ENCODE data around the gene TBXA2R.

The TBXA2R gene

DNA sequence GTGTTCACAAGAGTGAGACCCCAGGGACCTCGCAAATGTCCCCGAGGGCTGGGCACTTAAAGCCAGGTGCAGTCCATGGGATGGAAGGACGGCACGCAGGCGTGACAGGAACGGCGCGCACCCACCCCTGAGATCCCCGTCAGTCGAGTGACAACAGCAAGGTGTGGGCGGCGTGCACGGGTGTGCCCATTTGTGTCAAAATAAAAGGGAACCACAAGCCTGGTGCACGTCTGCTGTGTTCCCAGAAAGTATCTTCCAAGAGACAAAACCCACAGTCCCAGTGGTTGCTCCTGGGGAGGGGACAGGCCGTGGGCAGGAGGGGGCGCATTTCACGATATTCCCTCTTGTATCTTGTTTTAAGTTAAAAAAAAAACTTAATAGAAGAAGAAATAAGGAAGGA is 35.6 kb upstream of the TBXA2R start:
- Histone ChIP-seq H3K9me2 (ENCODE audit: low read depth, low read length) (no peaks in the 10 kb centered on the region), H3K9ac (ENCODE audit: low read length) (no peak overlapping the region), H4K20me1 (ENCODE audit: insufficient read depth, low read length) (no peaks in the 10 kb centered on the region), H3K27ac (ENCODE audit: low read depth, low read length, poor library complexity, severe bottlenecking) (no peak overlapping the region), H3K4me3 (ENCODE audit: low read depth, low read length, poor library complexity, severe bottlenecking) (no peak overlapping the region), H3F3A (ENCODE audit: insufficient read depth, low read length) (no peaks in the 10 kb centered on the region), H3K36me3 (ENCODE audit: insufficient read depth, low read length) (no peaks in the 10 kb centered on the region), H3K79me2 (ENCODE audit: insufficient read depth, low read length) (no peaks in the 10 kb centered on the region), H3K4me1 (ENCODE audit: insufficient read depth, low read length, severe bottlenecking) (no peaks in the 10 kb centered on the region), H3K9me3 (ENCODE audit: low read length) (no peaks in the 10 kb centered on the region), H3K4me2 (ENCODE audit: low read length) (no peak overlapping the region), H2AFZ (ENCODE audit: low read length) (no peak overlapping the region), H3K27me3 (ENCODE audit: insufficient read depth, low read length) (no peaks in the 10 kb centered on the region)
- no peak for TF ChIP-seq EZH2 (IDR thresholded peaks at IDR 0.05; ENCODE audit: borderline replicate concordance, low read length)
- no peak for TF ChIP-seq CTCF (IDR thresholded peaks at IDR 0.05; ENCODE audit: low read length)

DNA sequence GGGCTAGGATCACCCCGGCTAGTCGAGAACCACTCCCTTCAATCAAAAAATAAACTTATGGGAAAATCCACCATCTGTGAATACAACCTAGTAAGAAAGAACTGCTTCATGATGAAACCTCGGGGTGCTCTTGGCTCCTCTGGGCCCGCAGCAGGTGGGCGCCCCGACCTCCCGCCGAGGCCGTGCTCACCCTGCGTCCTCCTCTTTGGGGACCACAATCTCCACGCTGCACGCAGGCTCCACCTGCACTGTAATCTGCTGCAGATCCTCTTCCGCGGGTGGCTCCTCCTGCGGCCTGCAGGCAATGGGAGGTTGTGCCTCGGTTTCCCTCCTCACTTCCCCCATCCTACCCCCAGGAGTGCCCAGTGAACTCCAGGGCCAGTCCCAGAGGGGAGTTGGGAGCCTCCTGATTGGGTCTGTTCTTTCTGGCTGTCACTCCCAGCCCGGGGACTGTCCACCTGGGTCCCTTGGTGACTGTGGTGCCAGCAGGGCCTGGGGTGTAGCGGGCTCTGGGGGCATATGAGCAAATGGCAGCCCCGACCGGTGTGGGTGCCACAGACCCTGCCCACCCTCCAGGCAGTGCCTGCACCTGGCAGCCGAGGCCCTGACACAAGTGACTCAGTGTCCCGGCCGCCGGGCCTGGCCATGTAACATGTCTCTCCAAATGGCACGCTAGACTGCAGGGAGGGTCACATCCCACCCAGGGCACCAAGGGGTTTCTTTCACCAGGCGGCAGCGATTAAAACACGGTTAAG is 35.0 kb upstream of the TBXA2R start:
- Histone ChIP-seq H3K36me3 (ENCODE audit: insufficient read depth, low read length) (no peaks in the 10 kb centered on the region), H3K9me2 (ENCODE audit: low read depth, low read length) (no peaks in the 10 kb centered on the region), H3K9ac (ENCODE audit: low read length) (no peak overlapping the region), H3K79me2 (ENCODE audit: insufficient read depth, low read length) (no peaks in the 10 kb centered on the region), H3K4me3 (ENCODE audit: low read depth, low read length, poor library complexity, severe bottlenecking) (no peak overlapping the region), H3K4me2 (ENCODE audit: low read length) (no peak overlapping the region), H3K27ac (ENCODE audit: low read depth, low read length, poor library complexity, severe bottlenecking) (no peak overlapping the region), H2AFZ (ENCODE audit: low read length) (no peak overlapping the region), H3K4me1 (ENCODE audit: insufficient read depth, low read length, severe bottlenecking) (no peaks in the 10 kb centered on the region), H4K20me1 (ENCODE audit: insufficient read depth, low read length) (no peaks in the 10 kb centered on the region), H3K9me3 (ENCODE audit: low read length) (no peaks in the 10 kb centered on the region), H3K27me3 (ENCODE audit: insufficient read depth, low read length) (no peaks in the 10 kb centered on the region), H3F3A (ENCODE audit: insufficient read depth, low read length) (no peaks in the 10 kb centered on the region)
- no peak for TF ChIP-seq EZH2 (IDR thresholded peaks at IDR 0.05; ENCODE audit: borderline replicate concordance, low read length)
- no peak for TF ChIP-seq CTCF (IDR thresholded peaks at IDR 0.05; ENCODE audit: low read length)

GRCh38 chr19:3639479-3639878 is 32.8 kb upstream of the TBXA2R start:
- Histone ChIP-seq H3K27ac (ENCODE audit: low read depth, low read length, poor library complexity, severe bottlenecking) (no peak overlapping the region), H3K36me3 (ENCODE audit: insufficient read depth, low read length) (no peaks in the 10 kb centered on the region), H3K4me2 (ENCODE audit: low read length) (no peak overlapping the region), H3K79me2 (ENCODE audit: insufficient read depth, low read length) (no peaks in the 10 kb centered on the region), H4K20me1 (ENCODE audit: insufficient read depth, low read length) (no peaks in the 10 kb centered on the region), H3K9me3 (ENCODE audit: low read length) (no peaks in the 10 kb centered on the region), H2AFZ (ENCODE audit: low read length) (no peak overlapping the region), H3K4me1 (ENCODE audit: insufficient read depth, low read length, severe bottlenecking) (no peaks in the 10 kb centered on the region), H3K9ac (ENCODE audit: low read length) (no peak overlapping the region), H3F3A (ENCODE audit: insufficient read depth, low read length) (no peaks in the 10 kb centered on the region), H3K27me3 (ENCODE audit: insufficient read depth, low read length) (no peaks in the 10 kb centered on the region; the same call in 1 of the 2 replicates), H3K9me2 (ENCODE audit: low read depth, low read length) (no peaks in the 10 kb centered on the region), H3K4me3 (ENCODE audit: low read depth, low read length, poor library complexity, severe bottlenecking) (no peak overlapping the region)
- TF ChIP-seq EZH2 (IDR thresholded peaks at IDR 0.05; ENCODE audit: borderline replicate concordance, low read length), result no peak
- TF ChIP-seq CTCF (IDR thresholded peaks at IDR 0.05; ENCODE audit: low read length), result no peak

Data from OCI-LY1 (cell line).